ENCODE results near the gene CR1.
"Not testable (repeated sequence)": the region's sequence is repeated elsewhere in the genome, so short reads cannot be mapped to it uniquely, and the experiment has no call there.

Gene CR1

GRCh38 chr1:207503950-207504349, 8.0 kb downstream of the CR1 start:
- no peak for DNase-seq (ENCODE audit: low read depth)

GRCh38 chr1:207504438-207504837, 8.5 kb downstream of the CR1 start:
- DNase-seq (ENCODE audit: low read depth), result no peak

- no peak for DNase-seq (ENCODE audit: low read depth)
These were observed 14.5 kb downstream of the CR1 start for GRCh38 chr1:207510444-207510843.

GRCh38 chr1:207514890-207515289, 18.9 kb downstream of the CR1 start:
- DNase-seq (ENCODE audit: low read depth), result no peak

- no peak for DNase-seq (ENCODE audit: low read depth)
These were observed 20.8 kb downstream of the CR1 start for GRCh38 chr1:207516729-207517128.

- no peak for DNase-seq (ENCODE audit: low read depth)
These were observed 22.8 kb downstream of the CR1 start for GRCh38 chr1:207518608-207519236.

- no peak for DNase-seq (ENCODE audit: low read depth)
These were observed 23.8 kb downstream of the CR1 start for GRCh38 chr1:207519505-207520399.

- DNase-seq (ENCODE audit: low read depth), result not testable (repeated sequence)
These were observed 24.7 kb downstream of the CR1 start for GRCh38 chr1:207520400-207521345.

- not testable (repeated sequence) for DNase-seq (ENCODE audit: low read depth)
These were observed 29.3 kb downstream of the CR1 start for GRCh38 chr1:207525239-207525638.

- DNase-seq (ENCODE audit: low read depth), result not testable (repeated sequence)
These were observed 32.4 kb downstream of the CR1 start for GRCh38 chr1:207528401-207528800.

- DNase-seq (ENCODE audit: low read depth), result not testable (repeated sequence)
These were observed 40.3 kb downstream of the CR1 start for GRCh38 chr1:207536263-207536662.

- DNase-seq (ENCODE audit: low read depth), result not testable (repeated sequence)
These were observed 50.9 kb downstream of the CR1 start for GRCh38 chr1:207546677-207547357.

- DNase-seq (ENCODE audit: low read depth), result not testable (repeated sequence)
These were observed 58.9 kb downstream of the CR1 start for GRCh38 chr1:207554823-207555222.

GRCh38 chr1:207565546-207566468, 69.8 kb downstream of the CR1 start:
- DNase-seq (ENCODE audit: low read depth), result no peak

- DNase-seq (ENCODE audit: low read depth), result not testable (repeated sequence)
These were observed 76.0 kb downstream of the CR1 start for GRCh38 chr1:207571926-207572325.

GRCh38 chr1:207573074-207573473, 77.1 kb downstream of the CR1 start:
- DNase-seq (ENCODE audit: low read depth), result not testable (repeated sequence)

GRCh38 chr1:207575381-207575780, 79.4 kb downstream of the CR1 start:
- DNase-seq (ENCODE audit: low read depth), result not testable (repeated sequence)

GRCh38 chr1:207578796-207579435, 83.0 kb downstream of the CR1 start:
- DNase-seq (ENCODE audit: low read depth), result no peak

GRCh38 chr1:207579436-207579799, 83.5 kb downstream of the CR1 start:
- peak; percentile 30 for DNase-seq (ENCODE audit: low read depth)
